Measurements from ENCODE around the gene BTBD8.

Gene BTBD8

DNA sequence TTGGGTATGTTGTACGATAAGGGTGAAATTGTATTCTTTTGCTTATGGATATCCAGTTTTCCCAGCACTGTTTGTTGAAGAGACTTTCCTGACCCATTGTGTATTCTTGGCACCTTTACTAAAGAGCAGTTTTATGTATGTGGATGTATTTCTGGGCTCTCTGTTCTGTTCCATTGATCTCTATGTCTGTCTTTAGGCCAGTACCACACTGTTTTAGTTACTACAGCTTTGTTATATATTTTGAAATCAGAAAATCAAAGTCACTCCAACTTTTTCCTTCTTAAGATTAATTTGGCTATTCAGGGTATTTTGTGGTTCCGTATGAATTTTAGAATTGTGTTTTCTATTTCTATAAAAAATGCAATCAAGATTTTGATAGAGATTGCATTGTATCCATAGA is 74.8 kb downstream of the BTBD8 start:
- no peak overlapping the region for H3K4me3 ChIP-seq (ENCODE audit: low read length)
- TF ChIP-seq, protein P1, sequence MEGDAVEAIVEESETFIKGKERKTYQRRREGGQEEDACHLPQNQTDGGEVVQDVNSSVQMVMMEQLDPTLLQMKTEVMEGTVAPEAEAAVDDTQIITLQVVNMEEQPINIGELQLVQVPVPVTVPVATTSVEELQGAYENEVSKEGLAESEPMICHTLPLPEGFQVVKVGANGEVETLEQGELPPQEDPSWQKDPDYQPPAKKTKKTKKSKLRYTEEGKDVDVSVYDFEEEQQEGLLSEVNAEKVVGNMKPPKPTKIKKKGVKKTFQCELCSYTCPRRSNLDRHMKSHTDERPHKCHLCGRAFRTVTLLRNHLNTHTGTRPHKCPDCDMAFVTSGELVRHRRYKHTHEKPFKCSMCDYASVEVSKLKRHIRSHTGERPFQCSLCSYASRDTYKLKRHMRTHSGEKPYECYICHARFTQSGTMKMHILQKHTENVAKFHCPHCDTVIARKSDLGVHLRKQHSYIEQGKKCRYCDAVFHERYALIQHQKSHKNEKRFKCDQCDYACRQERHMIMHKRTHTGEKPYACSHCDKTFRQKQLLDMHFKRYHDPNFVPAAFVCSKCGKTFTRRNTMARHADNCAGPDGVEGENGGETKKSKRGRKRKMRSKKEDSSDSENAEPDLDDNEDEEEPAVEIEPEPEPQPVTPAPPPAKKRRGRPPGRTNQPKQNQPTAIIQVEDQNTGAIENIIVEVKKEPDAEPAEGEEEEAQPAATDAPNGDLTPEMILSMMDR (conservative IDR thresholded peaks at IDR 0.05; ENCODE audit: low read depth, low read length) = no peak
- no peak for DNase-seq (ENCODE audit: low read depth)

DNA sequence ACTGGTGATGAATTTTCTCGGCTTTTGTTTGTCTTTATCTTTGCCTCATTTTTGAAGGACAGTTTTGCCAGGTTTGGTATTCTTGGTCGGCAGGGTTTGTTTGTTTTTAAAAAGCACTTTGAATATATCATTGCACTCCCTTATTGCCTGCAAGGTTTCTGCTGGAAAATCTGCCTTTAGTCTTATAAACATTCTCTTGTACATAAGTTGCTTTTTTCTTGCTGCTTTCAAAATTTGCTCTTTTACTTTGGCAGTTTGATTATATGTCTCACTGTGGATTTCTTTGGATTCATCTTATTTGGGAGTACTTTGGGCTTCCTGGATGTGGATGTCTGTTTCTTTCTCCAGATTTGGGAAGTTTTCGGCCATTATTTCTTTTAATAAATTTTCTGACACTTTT is 79.4 kb downstream of the BTBD8 start:
- no peak for DNase-seq (ENCODE audit: low read depth)
- H3K4me3 ChIP-seq (ENCODE audit: low read length) = no peak overlapping the region
- TF ChIP-seq, protein P1 (conservative IDR thresholded peaks at IDR 0.05; ENCODE audit: low read depth, low read length) = no peak

DNA sequence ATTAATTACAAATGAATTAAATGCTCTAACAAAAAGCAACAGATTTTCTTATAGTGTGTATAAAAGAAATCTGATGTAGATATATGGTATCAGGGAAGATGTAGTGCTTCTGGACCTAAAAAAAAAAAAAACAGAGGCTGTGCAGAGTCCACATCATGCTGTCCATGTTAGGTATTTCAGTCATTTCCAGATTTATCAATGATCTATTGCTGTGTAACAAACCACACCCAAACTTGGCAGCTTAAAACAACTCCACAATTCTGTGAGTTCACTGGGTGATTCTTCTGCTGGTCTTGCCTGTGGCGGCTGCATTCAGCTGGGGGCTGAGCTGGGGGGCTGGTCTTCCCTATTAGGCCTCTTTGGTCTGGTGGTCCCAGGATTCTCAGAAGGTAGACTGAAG is 85.2 kb downstream of the BTBD8 start:
- TF ChIP-seq, protein P1 (conservative IDR thresholded peaks at IDR 0.05; ENCODE audit: low read depth, low read length) = no peak
- no peak for DNase-seq (ENCODE audit: low read depth)
- no peak overlapping the region for H3K4me3 ChIP-seq (ENCODE audit: low read length)

DNA sequence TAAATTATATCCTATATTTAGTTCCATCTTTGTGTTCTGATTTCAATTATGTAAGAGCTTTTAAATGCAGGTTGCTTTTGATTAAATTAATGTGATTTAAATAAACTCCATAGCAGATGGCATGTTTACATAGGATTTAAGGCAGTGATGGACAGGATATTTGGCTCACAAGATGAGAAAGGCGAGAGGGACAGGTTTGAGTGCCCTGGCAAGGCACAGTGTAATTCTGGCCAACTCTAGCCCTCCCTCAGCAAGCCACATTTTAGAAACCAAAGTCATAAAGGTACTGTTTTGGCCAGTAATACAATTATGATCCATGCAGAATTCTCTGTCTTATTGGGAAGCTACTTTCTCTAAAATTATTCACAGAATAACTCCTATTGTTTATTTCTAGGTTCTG is 87.0 kb downstream of the BTBD8 start:
- no peak for DNase-seq (ENCODE audit: low read depth)
- TF ChIP-seq, protein P1 (conservative IDR thresholded peaks at IDR 0.05; ENCODE audit: low read depth, low read length) = no peak

DNA sequence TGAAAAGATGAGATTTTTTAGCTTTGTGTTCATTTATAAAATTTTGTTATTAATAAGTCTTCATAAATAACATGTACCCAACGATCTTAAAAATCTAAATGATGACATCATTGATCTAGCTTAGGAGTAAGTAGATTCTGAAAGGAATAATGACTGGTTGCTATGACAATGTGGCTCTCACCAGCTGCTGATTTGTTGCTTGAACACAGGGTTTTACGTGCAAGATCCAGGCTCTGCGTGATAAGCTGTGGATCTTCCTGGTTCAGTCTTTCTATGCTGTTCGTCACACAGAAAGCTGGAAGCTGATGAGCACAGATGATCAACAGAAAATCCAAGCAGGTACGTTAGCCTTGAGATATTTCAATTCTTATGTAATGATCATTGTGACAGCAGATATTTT is 88.5 kb downstream of the BTBD8 start:
- TF ChIP-seq, protein P1 (conservative IDR thresholded peaks at IDR 0.05; ENCODE audit: low read depth, low read length) = no peak
- no peak for DNase-seq (ENCODE audit: low read depth)
- no peak overlapping the region for H3K4me3 ChIP-seq (ENCODE audit: low read length)

More for the DNA sequence above, 87.0 kb downstream of the BTBD8 start:
- no peak overlapping the region for H3K4me3 ChIP-seq (ENCODE audit: low read length)

DNA sequence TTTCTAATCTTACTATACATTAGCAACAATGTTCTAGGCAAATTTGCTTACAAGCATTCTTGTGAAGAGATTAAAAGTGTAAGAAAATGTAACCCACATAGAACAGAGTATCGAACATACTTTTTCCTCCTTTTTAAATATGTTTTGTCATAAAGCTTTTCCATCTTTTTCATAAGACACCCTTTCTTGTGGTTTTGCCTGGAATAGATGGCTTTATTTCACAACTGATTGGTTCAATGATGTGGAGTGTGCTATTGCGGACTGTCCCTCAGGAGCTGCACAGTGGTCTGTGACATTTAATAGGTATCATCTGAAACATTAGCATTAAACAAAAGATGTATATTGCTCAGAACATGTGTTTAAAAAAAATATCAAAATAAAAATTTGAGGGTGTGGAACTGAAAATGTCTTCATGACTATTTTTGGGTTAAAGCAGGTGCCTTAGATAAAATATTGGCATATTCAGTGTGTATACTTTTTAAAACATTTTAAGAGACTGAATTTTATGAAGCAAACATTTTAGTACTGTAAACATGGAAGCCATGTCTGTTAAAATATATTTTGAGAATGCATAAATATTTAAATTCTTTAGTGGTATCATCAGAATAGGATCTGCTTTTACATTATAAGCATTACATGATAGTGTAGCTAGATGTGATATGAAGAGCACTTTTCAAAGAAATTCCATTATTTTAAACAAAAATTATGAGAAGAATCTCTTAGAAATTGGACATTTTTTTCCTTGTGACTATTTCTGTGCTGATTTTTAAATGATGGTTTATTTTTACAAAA is 89.3 kb downstream of the BTBD8 start:
- DNase-seq (ENCODE audit: low read depth) = no peak
- TF ChIP-seq, protein P1 (conservative IDR thresholded peaks at IDR 0.05; ENCODE audit: low read depth, low read length) = no peak
- no peak overlapping the region for H3K4me3 ChIP-seq (ENCODE audit: low read length)

DNA sequence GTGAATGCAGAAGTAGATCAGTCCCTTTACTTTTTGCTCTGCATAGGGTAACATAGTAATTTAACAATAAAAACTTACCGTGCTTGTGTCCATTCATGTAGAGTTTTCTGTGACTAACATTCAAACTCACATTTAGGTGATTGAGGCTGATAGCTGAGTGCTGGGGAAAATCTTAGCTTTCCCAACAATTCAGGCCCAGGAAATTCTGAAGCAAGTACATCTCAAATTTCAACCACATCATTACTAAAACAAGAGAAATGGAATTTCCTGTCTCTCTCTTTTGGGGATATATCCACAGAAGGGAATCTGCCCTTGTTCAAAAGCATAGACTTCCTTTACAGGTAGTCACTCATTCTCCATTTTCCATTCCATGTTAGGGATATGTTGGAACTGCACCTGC is 104.5 kb downstream of the BTBD8 start:
- no peak overlapping the region for H3K4me3 ChIP-seq (ENCODE audit: low read length)
- TF ChIP-seq, protein P1 (conservative IDR thresholded peaks at IDR 0.05; ENCODE audit: low read depth, low read length) = no peak
- no peak for DNase-seq (ENCODE audit: low read depth)
